AG09319 (cell line): Measurements from ENCODE around the gene APP.

Source experiments
- DNase-seq: peaks from one replicate; pipeline ENCODE4 v3.0.0-alpha.2; 2010; ENCODE audit warnings: low read depth; ENCODE audit errors: extremely low read depth
- TF ChIP-seq, protein P1 (sequence below): IDR thresholded peaks from 2 replicates; pipeline ENCODE4 v1.5.1; 2011; ENCODE audit warnings: low read depth, mild to moderate bottlenecking, inconsistent platforms, low read length, moderate library complexity

Gene APP

DNA sequence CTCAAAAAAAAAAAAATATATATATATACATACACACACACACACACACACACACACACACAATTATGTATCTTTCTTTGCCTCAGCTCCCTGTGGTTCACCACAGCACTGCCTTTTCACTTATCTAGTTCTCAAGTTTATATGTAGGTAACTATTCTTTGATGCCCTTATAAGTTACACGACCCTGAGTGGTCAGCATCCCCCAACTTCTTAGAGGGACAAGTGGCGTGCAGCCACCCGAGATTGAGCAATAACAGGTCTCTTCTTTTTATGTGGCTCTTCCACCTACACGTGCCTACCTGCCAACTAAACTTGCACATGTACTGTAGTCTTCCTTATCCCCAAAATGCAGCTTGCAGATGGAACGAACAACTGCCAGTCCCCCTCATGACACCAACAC lies 315.0 kb downstream of the APP start:
- DNase-seq, result no peak
- TF ChIP-seq, protein P1, sequence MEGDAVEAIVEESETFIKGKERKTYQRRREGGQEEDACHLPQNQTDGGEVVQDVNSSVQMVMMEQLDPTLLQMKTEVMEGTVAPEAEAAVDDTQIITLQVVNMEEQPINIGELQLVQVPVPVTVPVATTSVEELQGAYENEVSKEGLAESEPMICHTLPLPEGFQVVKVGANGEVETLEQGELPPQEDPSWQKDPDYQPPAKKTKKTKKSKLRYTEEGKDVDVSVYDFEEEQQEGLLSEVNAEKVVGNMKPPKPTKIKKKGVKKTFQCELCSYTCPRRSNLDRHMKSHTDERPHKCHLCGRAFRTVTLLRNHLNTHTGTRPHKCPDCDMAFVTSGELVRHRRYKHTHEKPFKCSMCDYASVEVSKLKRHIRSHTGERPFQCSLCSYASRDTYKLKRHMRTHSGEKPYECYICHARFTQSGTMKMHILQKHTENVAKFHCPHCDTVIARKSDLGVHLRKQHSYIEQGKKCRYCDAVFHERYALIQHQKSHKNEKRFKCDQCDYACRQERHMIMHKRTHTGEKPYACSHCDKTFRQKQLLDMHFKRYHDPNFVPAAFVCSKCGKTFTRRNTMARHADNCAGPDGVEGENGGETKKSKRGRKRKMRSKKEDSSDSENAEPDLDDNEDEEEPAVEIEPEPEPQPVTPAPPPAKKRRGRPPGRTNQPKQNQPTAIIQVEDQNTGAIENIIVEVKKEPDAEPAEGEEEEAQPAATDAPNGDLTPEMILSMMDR, result no peak

DNA sequence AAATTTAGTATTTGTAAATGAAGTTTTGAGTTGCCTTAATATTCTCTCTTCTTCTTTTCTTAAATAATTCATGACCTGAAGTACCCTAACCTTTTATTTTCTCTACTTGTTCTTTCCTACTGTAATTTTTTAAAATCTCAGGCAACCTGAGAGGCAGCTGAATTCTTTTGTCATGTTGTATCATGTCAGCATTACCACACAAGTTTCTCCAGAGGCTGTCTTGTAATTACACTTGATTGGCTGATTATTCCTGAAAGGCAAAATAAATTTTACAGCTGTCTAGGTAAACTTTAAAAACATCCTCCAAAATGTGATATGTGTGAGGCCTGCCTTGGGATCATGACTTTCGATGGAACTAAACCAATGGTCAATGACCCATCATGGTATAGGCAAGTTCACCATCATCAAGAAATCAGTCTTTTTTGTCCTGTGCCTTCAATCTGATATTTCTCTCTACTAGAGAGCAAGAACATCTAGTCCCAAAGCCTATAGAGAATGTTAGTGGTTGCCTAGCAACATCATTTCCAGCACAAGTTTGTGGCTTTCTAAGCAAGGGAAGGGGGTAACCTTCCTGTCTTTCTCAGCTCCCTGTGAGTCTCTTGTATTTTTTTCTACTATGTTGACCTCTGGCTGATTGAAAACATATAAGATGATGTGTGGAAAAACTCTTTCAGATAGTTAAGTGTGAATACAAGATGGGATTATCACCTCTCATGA lies 320.3 kb downstream of the APP start:
- DNase-seq, result no peak
- TF ChIP-seq, protein P1, result no peak

DNA sequence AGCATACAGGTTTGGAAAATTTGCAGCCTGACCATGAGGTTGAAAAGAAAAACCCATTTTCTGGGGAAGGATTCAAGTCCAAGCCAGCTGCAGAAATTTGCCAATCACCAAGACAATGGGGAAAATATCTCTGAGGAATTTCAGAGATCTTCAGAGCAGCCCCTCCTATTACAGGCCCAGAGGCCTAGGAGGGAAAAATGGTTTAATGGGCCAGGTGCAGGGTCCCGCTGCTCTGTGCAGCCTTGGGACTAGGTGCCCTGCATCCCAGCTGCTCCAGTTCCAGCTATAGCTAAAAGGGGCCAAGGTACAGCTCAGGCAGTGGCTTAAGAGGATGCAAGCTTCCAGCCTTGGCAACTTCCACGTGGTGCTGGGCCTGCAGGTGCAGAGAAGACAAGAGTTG lies 322.3 kb downstream of the APP start:
- no peak for DNase-seq

DNA sequence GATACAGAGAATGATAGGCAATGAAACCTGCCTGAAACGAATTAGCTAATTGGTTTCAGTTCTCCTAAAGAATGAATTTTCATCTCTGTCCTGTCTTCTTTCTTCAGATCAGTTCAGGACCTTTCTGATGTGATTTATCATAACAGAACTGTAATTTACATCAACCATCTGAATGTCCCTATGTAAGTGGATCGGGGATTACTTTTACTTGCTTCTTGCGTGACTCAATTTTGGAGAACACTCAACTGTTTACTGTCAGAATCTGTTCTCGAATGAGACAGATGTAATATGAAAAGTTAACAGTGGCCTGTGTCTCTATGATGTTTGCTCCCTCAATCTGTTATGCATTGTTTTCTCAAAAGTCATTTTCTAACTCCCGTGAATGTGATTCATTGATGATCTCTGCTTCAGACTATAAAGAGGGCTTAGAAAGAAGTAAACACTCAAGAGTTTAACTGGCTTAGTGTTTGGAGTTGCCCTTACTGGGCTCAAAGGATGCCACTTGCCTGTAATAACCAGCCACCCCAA lies 324.8 kb downstream of the APP start:
- TF ChIP-seq, protein P1, result no peak
- no peak for DNase-seq

More for the DNA sequence above, 322.3 kb downstream of the APP start:
- TF ChIP-seq, protein P1, result no peak

DNA sequence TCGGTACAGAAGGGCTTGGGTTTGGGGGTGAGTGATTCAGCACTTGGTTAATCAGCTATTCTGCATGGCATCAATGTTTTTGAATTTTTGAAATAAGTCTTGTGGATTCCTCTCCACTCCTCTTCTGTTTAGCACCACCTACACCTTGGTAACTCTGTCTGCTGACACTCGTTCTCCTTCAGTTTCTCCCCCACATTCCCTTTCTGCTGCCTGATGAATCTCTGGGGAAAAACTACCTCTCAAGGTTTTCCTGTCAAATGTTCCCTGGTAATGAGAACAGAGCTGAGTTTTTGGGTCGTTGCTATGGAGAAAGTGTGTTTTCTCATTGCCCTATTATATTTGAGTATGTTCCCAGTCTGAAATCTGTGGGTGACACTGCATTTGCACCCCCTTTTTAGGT lies 327.6 kb downstream of the APP start:
- no peak for DNase-seq
- TF ChIP-seq, protein P1, result no peak

DNA sequence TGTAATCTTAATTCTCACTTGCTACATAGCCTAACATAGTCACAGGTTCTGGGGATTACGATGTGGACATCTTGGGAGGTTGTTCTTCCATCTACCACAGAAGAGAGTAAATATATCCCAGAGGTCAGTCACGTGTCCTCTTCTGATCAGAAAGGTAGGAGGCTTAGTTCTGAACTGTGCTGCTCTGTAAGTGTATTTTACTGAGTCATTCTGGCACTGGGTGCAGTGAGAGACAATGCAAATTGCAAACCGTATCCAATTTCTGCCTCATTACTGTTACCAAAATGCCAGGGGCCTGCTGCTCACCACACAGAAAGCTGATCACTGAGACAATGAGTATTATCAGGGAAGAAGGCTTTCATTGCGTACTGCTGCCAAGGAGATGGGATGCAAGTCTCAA lies 331.8 kb downstream of the APP start:
- TF ChIP-seq, protein P1, result no peak
- no peak for DNase-seq

DNA sequence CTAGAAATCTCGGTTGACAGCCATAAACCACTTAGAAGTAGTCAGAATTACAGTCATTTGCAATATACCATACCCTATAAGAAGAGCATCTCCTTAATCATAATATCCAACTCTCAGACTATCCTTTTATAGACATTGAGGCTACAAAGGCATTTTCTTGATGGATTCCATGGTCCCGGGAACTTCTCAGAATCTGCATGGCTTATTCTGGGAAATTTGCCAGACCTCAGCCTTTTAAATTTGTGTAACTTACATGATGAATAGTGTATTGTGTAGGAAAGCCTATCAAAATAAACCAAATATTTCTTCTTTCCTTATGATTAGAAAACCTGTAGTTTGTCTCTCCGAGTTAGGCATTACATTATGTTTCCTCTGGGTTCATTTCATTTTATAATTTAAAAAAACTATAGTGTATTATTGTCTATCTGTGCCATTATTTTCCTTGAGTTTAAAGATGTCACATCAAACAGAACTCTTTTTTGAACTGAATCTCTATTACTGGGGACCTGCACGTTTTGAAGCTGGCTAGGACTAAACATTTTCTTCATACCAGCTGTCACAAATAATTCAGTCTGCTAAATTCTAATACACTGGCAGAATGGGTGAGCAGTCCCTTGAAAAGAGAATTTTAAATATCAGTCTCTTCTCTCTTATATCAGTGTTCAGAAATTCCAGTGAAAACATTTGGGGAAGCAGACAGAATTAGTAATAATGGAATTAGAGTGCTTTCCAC lies 332.9 kb downstream of the APP start:
- DNase-seq, result no peak
- TF ChIP-seq, protein P1, result no peak
